Upper lobe of left lung (tissue), 6 donors: Measurements from ENCODE around the gene AKAP5. TPM values are rescaled to one million over a fixed set of nuclear protein-coding genes. Genes with fewer than 3 reads are reported as not detected.
A peak's percentile ranks its signal among the peaks of the same experiment; 100 is the strongest.

Source experiments
- ATAC-seq, 2 donors: fragments of 200-7000 bp; cut with Tn5 transposase; one replicate each; pipeline ENCODE4 v1.9.1; 2022; ENCODE audit warnings: mild to moderate bottlenecking in 2 of 2, moderate library complexity in 2 of 2; ENCODE audit not compliant: low FRiP score in 2 of 2
- DNase-seq, 2 donors: peaks; one replicate each; pipeline ENCODE4 v3.0.0-alpha.2; 2019 to 2020
- H3K27ac ChIP-seq, 4 donors: fragments of 200-600 bp; sonication (generic); one replicate each; pipeline ENCODE4 v1.5.1; 2016 to 2019
- H3K27me3 ChIP-seq, 4 donors: fragments of 200-600 bp; sonication (generic); one replicate each; pipeline ENCODE4 v1.5.1; 2017 to 2019
- H3K36me3 ChIP-seq, 4 donors: fragments of 200-600 bp; sonication (generic); one replicate each; pipeline ENCODE4 v1.5.1; 2016 to 2019
- H3K4me1 ChIP-seq, 4 donors: fragments of 200-600 bp; sonication (generic); one replicate each; pipeline ENCODE4 v1.5.1; 2018 to 2019
- H3K4me3 ChIP-seq, 4 donors: fragments of 200-600 bp; sonication (generic); one replicate each; pipeline ENCODE4 v1.5.1; 2017 to 2019; ENCODE audit warnings: mild to moderate bottlenecking in 2 of 4, moderate library complexity in 1 of 4
- H3K9me3 ChIP-seq, 4 donors: fragments of 200-600 bp; sonication (generic); one replicate each; pipeline ENCODE4 v1.5.1; 2018 to 2019
- EP300 ChIP-seq, 4 donors: sonication (generic); formaldehyde crosslinking; IDR thresholded peaks; one replicate each; pipeline ENCODE4 v1.5.1; 2017; ENCODE audit warnings: antibody characterized with exemption in 4 of 4, control low read depth in 2 of 4
- POLR2A ChIP-seq, 4 donors: fragments of 450-650 bp; IDR thresholded peaks; one replicate each; pipeline ENCODE4 v1.5.1; 2016 to 2017; ENCODE audit warnings: antibody characterized with exemption in 4 of 4, mild to moderate bottlenecking in 2 of 4
- POLR2AphosphoS5 ChIP-seq, 2 donors: sonication (generic); formaldehyde crosslinking; IDR thresholded peaks; one replicate each; pipeline ENCODE4 v1.5.1; 2017; ENCODE audit warnings: antibody characterized with exemption in 2 of 2
- WGBS, 2 donors: methylation state at CpG; one replicate each; pipeline ENCODE4 v1.1.5; 2017 to 2018; 5-methylcytosine and 5-hydroxymethylcytosine counted together
- total RNA-seq, 6 donors: library from RNA; depleted of rRNA in 4 of 6; stranded (reverse); fragments of >200 nt in 4 of 6; gene quantifications; one replicate each; pipeline versions ENCODE4 v1.1.0 to v1.2.1, GENCODE V29; 2016 to 2021
- TF ChIP-seq, protein P1 (sequence below), 6 experiments: fragments of 450-650 bp in 4 of 6; fragments of 200-600 bp in 2 of 6; sonication (generic) in 2 of 6; IDR thresholded peaks; one replicate each; pipeline ENCODE4 v1.5.1; 2016 to 2019; ENCODE audit warnings: antibody characterized with exemption in 6 of 6
- donor health status: DM: no; HTN: no; CAD: no; lungs with moderate emphysema.
- donor health status: DM: no; HTN: yes; CAD: no; lungs with severe emphysema.

Gene AKAP5
- total RNA-seq, 6 donors from 2014 or later, result 1.0 to 5.4 (median 2.5) TPM

DNA sequence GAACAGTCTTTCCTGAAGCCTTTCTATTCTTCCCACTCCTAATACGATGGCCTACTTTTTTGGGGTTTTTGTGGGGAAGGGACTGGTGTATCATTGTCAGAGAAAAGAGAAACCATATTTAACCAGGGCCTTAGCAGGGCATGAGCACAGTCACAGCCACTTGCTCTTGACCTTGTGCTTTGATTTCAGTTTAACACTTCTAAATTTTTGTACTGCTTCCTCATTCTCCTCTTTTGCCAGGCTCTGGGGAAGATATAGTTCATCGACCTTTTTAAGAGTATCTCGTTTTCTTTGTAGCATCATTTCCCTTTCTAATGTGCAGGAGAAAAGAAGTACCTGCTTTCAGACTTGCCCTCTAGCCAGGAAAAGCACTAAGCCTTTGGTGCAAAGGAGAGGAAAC lies 41.4 kb downstream of the AKAP5 start:
- Histone ChIP-seq H3K4me3 (peak overlapping the region in 3 of 4 donors; percentile 58 to 88 (median 72)), H3K4me1 (peaks cover 46 to 77% (median 61%) of the 10 kb centered on the region in 4 donors), H3K9me3 (no peaks in the 10 kb centered on the region), H3K27me3 (no peaks in the 10 kb centered on the region), H3K27ac (peak overlapping the region; percentile 20 to 100 (median 78)), H3K36me3 (no peaks in the 10 kb centered on the region)
- no peak for TF ChIP-seq EP300 (IDR thresholded peaks at IDR 0.05)
- DNase-seq, result no peak
- WGBS, 2 donors, result 24 to 28% methylated on average over 3 of the region's 3 CpGs
- no peak for ATAC-seq

DNA sequence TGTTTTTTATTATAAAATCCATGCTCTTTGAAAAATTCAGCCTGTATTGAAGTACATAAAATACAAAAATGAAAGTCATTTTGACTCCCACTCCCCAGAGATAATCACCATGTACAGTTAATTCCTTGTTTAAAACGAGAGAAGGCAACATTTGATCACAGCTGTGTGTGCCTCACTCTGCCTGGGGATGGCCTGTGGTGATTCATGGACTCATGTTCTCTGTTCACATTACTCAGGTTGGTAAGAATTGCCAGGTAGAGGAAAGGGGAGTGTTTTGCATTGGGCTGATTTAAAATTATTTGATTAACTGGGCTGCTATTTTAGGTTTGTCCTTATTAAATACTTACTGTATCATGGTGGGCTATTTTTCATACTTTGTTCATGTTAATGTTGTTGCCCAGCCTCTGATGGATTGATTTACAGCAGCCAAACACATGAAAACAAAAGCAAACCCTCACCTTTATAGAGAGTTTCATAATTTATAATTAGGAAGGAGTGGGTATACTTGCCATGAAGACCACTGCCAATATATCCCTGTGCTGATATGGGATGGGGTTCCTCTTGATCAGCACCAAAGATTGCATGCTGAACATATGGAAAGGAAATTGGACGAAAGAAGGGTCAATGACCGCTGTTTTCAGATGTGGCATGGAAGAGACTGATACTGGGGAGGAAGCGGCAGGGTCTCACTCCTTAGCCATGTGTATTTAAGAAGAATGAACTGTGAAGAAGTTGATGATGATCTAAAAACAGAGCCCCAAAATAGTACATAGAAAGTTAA lies 42.3 kb downstream of the AKAP5 start:
- no peak for TF ChIP-seq POLR2A (IDR thresholded peaks at IDR 0.05)
- Histone ChIP-seq H3K36me3 (no peaks in the 10 kb centered on the region), H3K27ac (peak overlapping the region in 1 of 4 donors; percentile 100), H3K4me1 (peaks cover 40 to 77% (median 59%) of the 10 kb centered on the region in 4 donors), H3K27me3 (no peaks in the 10 kb centered on the region), H3K9me3 (no peaks in the 10 kb centered on the region), H3K4me3 (no peak overlapping the region)
- WGBS, 2 donors, result 67 to 69% methylated on average over 4 of the region's 4 CpGs
- ATAC-seq (no peak), DNase-seq (no peak)

DNA sequence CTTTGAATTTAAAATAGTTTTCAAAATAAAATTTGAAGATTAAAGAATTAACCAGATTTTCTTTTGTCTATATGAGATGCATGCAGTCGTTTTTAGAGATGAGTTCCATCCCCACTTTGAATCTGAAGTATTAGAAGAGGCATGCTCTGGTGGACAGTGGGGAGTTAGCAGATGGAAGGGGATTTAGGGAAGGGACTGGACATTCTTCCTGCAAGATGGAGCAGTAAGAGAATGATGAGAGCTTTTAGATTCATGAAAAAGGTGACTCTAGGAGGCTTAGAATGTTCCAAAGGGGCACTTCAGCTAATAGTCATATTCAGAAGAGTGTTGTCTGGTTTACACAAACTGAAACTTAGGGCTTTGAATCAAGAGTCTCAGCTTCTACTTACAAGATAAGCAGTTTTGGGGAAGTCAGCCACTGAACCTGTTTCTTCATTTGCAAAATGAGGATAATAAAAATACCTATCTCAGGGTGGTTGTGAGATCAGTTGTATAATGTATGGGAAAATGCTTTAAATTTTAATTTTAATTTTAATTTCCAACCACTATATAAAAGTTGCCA lies 43.0 kb downstream of the AKAP5 start:
- TF ChIP-seq POLR2AphosphoS5 (IDR thresholded peaks at IDR 0.05), result no peak
- TF ChIP-seq, protein P1, sequence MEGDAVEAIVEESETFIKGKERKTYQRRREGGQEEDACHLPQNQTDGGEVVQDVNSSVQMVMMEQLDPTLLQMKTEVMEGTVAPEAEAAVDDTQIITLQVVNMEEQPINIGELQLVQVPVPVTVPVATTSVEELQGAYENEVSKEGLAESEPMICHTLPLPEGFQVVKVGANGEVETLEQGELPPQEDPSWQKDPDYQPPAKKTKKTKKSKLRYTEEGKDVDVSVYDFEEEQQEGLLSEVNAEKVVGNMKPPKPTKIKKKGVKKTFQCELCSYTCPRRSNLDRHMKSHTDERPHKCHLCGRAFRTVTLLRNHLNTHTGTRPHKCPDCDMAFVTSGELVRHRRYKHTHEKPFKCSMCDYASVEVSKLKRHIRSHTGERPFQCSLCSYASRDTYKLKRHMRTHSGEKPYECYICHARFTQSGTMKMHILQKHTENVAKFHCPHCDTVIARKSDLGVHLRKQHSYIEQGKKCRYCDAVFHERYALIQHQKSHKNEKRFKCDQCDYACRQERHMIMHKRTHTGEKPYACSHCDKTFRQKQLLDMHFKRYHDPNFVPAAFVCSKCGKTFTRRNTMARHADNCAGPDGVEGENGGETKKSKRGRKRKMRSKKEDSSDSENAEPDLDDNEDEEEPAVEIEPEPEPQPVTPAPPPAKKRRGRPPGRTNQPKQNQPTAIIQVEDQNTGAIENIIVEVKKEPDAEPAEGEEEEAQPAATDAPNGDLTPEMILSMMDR (IDR thresholded peaks at IDR 0.05), result no peak
- no peak for TF ChIP-seq POLR2A (IDR thresholded peaks at IDR 0.05)
- no peak for TF ChIP-seq EP300 (IDR thresholded peaks at IDR 0.05)
- Histone ChIP-seq H3K27me3 (no peaks in the 10 kb centered on the region), H3K4me3 (no peak overlapping the region), H3K36me3 (no peaks in the 10 kb centered on the region), H3K9me3 (no peaks in the 10 kb centered on the region), H3K4me1 (peaks cover 44 to 71% (median 63%) of the 10 kb centered on the region in 4 donors), H3K27ac (no peak overlapping the region)
- ATAC-seq, result no peak
- WGBS, 2 donors, result 25 to 39% methylated on average over 1 of the region's 1 CpG
- no peak for DNase-seq

DNA sequence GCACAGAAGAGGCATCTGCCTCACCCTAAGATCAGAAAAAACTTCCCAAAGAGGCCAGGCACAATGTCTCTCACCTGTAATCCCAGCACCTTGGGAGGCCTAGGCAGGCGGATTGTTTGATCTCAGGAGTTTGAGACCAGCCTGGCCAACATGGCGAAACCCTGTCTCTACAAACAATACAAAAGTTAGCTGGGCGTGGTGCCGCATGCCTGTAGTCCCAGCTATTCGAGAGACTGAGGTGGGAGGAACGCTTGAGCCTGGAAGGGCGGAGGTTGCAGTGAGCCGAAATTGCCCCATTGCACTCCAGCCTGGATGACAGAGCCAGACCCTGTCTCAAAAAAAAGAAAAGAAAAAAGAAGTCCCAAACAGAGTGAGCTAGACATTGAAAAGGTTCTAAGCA lies 43.7 kb downstream of the AKAP5 start:
- 66 to 82% methylated on average over 7 to 8 of the region's 8 CpGs for whole genome bisulfite sequencing, 2 donors
- DNase-seq (peak in 1 of 2 donors; percentile 35), ATAC-seq (no peak)
- H3K27ac ChIP-seq, result no peak overlapping the region
- TF ChIP-seq EP300 (IDR thresholded peaks at IDR 0.05), result no peak
- no peak for TF ChIP-seq POLR2A (IDR thresholded peaks at IDR 0.05)
- no peak for TF ChIP-seq POLR2AphosphoS5 (IDR thresholded peaks at IDR 0.05)
- TF ChIP-seq, protein P1 (IDR thresholded peaks at IDR 0.05), result no peak
- no peaks in the 10 kb centered on the region for H3K36me3 ChIP-seq
- peaks cover 44 to 77% (median 65%) of the 10 kb centered on the region in 4 donors for H3K4me1 ChIP-seq
- H3K27me3 ChIP-seq, result no peaks in the 10 kb centered on the region
- no peak overlapping the region for H3K4me3 ChIP-seq
- H3K9me3 ChIP-seq, result no peaks in the 10 kb centered on the region

DNA sequence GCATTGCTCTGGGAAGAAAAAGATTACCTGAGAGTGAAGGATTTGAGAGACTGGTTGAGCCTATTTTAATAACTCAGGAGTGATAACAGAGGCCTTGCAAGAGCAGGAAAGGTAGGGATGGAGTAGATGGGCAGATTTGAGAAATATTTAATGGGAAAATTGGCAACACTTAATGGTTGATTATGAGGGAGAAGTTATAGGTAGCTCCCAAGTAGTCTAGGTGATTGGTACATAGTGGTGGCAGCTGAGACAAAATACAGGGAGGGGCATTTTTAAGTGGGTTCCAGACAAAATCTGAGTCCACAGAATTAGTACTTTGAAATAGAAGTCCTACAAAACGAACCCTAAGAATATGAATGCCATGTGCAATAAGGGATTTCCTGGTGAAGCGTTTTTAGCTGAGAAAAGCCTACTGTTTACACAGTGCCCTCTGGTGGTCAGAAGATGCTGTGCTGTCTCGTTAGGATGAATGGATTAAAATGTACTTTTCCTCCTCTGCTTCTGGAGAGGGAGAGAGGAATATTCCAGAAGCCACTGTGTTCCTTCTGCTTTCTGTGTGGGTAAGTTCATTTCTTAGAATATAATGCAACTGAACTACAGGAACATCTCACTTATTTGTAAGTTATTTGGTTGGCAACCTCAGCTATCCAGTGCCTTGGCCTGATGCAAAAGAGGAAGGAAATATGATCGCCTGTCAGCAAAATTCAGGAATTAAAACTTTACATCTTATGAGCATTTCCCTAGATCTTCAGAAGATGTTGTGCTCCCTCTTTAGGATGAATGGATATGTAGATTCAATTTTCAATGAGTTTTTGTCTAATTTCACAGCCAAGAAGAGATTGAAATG lies 45.7 kb downstream of the AKAP5 start:
- ATAC-seq, result peak; percentile 88
- H3K9me3 ChIP-seq, result no peaks in the 10 kb centered on the region
- WGBS, 2 donors, result 15 to 16% methylated on average over 4 of the region's 4 CpGs

More for the DNA sequence above, 45.7 kb downstream of the AKAP5 start:
- Histone ChIP-seq H3K27me3 (no peaks in the 10 kb centered on the region), H3K27ac (peak overlapping the region in 3 of 4 donors; percentile 8 to 52 (median 49)), H3K36me3 (no peaks in the 10 kb centered on the region), H3K4me3 (no peak overlapping the region), H3K4me1 (peaks cover 48 to 85% (median 70%) of the 10 kb centered on the region in 4 donors)
- DNase-seq, result peak in 1 of 2 donors; percentile 71
- TF ChIP-seq, protein P1 (IDR thresholded peaks at IDR 0.05), result peak; percentile 77 to 91 (median 84)
- no peak for TF ChIP-seq POLR2AphosphoS5 (IDR thresholded peaks at IDR 0.05)
